Islet precursor cell (in vitro differentiated cells): ENCODE results near the gene UBE2G1.
A peak's percentile ranks its signal among the peaks of the same experiment; 100 is the strongest.
"Not testable (repeated sequence)": the region's sequence is repeated elsewhere in the genome, so short reads cannot be mapped to it uniquely, and the experiment has no call there.

Experiments
- DNase-seq: peaks from one replicate; pipeline ENCODE4 v3.0.0-alpha.2; 2018

The UBE2G1 gene, protein sequence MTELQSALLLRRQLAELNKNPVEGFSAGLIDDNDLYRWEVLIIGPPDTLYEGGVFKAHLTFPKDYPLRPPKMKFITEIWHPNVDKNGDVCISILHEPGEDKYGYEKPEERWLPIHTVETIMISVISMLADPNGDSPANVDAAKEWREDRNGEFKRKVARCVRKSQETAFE

GRCh38 chr17:4366327-4367063 lies at the start of gene UBE2G1:
UBE2G1 (minus strand) TSS chr17:4366675; CDS start chr17:4366316, 359 bp downstream.
- peak; percentile 100 for DNase-seq

DNA sequence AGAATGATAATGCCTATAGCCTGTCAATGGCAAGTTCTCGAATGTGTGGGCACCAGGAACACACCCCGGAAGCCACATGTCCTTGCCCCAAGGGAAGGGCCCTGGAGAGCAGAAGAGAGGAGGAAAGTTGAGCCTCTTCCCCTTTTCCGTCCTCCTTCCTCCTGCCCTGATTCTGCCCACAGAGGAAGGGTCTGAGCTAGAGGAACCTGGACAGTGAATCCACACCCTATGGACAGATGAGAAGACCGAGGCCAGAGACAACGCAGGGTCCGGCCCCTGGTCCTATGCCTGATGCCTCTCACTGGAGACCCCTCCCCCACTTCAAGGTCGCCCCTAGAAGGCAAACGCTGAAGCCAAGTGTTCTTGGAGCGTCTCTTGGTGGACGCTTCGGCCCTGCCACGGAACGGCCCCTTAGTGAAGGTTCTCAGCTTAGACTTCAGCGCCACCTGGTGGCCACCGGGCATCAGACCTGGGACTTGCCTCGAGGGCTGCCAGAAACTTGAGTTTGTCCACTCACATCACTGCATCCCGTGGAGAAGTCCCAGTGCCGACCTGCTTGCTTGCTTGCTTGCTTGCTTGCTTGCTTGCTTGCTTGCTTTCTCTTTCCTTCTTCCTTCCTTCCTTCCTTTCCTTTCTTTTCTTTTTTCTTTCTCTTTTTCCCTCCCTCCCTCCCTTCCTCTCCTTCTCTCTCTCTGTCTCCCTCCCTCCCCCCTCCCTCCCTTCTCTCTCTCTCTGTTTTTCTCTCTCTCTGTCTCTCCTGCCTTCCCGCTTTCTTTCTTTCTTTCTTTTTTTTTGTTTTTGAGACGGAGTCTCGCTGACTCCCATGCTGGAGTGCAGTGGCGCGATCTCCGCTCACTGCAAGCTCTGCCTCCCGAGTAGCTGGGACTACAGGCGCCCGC lies 46.7 kb upstream of the UBE2G1 start:
- DNase-seq, result peak; percentile 98

DNA sequence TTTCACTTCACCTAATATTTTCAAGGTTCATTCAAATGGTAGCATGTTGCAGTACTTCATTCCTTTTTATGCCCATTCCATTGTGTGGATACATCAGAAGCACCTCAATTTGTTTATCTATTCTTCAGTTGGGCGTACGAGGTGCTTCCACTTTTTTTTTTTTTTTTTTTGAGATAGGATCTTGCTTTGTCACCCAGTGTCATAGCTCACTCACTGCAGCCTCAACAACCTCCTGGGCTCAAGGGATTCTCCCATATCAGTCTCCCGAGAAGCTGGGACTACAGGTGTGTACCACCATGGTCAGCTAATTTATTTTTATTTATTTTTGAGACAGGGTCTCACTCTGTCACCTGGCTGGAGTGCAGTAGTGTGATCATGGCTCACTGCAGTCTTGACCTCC lies 44.7 kb upstream of the UBE2G1 start:
- DNase-seq, result no peak

GRCh38 chr17:4409659-4410058 lies 43.2 kb upstream of the UBE2G1 start:
- DNase-seq, result no peak

DNA sequence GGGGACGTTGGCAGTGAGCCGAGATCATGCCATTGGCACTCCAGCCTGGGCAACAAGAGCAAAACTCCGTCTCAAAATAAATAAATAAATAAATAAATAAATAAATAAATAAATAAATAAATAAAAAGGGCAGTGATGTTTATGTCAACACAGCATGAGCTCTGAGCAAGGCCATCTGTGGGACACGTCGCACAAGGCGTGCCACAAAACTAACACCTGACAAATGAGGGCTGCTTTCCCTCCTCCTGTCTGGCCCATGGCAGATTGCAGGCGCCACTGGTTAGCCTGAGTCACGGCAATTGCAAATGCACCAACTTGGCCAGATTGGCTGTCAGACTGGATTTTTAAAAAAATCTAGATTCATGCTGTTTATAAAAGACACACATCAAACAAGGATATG lies 41.4 kb upstream of the UBE2G1 start:
- DNase-seq, result peak; percentile 91

GRCh38 chr17:4407216-4407615 lies 40.7 kb upstream of the UBE2G1 start:
- DNase-seq, result peak; percentile 97

DNA sequence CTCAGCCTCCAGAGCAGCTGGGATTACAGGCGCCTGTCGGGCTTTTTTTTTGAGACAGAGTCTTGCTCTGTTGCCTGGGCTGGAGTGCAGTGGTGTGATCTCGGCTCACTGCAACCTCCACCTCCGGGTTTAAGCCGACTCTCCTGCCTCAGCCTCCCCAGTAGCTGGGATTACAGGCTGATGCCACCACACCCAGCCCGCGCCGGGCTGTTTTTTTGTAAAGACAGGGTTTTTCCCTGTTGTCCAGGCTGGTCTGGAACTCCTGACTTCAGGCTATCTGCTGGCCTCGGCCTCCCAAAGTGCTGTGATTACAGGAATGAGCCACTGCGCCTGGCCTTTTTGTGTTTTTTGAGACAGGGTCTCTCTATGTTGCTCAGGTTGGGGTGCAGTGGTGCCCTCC lies 39.9 kb upstream of the UBE2G1 start:
- no peak for DNase-seq

- DNase-seq, result peak; percentile 63
Observed at GRCh38 chr17:4405699-4406098, 39.2 kb upstream of the UBE2G1 start.

- DNase-seq, result no peak
Observed at GRCh38 chr17:4405038-4405669, 38.7 kb upstream of the UBE2G1 start.

DNA sequence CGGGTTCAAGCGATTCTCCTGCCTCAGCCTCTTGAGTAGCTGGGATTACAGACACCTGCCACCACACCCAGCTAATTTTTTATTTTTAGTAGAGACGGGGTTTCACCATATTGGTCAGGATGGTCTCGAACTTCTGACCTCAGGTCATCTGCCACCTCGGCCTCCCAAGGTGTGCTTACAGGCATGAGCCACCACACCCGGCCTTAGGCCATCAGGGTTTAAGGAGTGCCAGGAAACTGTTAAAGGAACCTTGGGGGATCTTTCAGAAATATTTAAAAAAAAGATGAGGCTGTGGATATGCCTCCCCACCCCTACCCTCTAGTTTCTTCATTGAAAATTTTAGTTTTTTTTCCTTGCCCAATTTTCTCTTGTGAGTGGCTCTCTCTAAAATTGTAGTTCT lies 31.4 kb upstream of the UBE2G1 start:
- DNase-seq, result no peak

GRCh38 chr17:4395111-4395478 lies 28.6 kb upstream of the UBE2G1 start:
- DNase-seq, result no peak

DNA sequence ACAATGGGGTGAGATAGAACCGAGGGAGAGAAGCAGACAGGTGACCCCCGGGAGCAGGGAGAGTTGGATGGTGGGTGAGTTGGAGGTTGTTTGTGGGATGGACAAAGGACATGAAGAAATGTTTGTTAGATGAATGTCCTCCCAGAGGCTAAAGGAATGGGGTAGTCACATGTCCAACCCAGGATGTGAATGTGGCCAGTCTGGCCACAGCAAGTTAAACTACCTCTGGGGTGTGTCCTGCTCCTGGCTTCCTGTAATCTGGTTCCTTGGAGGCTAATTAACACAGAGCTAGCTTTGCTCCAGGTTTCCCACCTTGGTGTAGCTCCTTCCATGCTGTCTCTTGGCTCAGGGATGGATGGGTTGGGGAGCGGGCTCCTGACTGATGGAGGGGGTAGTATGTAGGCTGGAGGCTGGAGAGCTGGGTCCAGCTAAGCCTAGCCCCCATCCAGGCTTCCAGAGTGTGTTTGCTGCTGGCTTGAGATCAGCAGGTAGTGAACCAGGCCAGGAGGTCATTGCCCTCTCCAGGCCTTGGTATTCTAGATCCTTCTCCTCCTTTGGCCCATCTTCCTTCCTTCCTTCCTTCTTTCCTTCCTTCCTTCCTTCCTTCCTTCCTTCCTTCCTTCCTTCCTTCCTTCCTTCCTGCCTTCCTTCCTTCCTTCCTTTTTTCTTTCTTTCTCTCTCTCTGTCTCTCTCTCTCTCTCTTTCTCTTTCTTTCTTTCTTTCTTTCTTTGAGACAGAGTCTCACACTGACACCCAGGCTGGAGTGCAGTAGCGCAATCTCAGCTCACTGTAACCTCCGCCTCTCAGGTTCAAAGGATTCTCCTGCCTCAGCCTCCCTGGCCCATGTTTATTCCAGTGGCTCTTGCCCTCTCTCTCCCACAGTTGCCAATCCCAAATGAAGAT lies 28.0 kb upstream of the UBE2G1 start:
- DNase-seq, result peak; percentile 90

GRCh38 chr17:4393806-4394205 lies 27.3 kb upstream of the UBE2G1 start:
- DNase-seq, result peak; percentile 82

- peak; percentile 88 for DNase-seq
Observed at GRCh38 chr17:4389079-4389478, 22.6 kb upstream of the UBE2G1 start.

DNA sequence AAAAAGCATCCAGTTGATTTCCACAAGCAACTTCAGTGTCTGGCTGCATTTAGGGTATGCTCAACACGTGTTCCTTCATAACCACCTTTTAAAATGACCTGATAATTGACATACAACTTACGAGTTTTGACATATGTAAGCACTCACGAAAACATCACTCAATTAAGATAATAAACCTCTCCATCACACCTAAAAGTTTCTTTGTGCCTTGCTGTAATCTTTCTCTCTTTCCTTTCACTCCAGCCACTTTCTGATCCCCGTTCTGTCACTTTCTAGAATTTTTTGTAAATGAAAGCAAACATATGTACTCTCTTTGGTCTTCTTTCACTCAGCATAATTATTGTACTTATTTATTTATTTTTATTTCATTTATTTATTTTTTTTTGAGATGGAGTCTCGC lies 20.7 kb upstream of the UBE2G1 start:
- DNase-seq, result no peak

DNA sequence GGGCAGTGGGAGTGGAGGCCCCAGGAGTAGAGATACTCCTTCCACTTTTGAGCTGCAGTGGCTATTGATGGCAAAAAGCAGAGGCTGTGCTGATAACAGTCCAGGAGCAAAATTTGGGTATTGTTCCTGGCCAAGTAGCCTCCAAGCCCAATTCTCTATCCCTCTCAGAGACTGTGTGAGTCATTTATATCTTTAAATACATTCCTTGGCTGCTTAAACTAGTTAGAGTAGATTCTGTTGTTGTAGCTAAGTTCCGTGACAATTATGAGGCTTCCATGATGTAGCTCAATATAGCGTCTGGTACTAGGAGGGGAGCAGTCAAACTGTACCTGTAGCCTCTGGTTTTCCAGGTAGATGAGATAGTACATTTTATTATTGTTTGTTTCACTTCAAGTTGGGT lies 19.9 kb upstream of the UBE2G1 start:
- DNase-seq, result no peak

DNA sequence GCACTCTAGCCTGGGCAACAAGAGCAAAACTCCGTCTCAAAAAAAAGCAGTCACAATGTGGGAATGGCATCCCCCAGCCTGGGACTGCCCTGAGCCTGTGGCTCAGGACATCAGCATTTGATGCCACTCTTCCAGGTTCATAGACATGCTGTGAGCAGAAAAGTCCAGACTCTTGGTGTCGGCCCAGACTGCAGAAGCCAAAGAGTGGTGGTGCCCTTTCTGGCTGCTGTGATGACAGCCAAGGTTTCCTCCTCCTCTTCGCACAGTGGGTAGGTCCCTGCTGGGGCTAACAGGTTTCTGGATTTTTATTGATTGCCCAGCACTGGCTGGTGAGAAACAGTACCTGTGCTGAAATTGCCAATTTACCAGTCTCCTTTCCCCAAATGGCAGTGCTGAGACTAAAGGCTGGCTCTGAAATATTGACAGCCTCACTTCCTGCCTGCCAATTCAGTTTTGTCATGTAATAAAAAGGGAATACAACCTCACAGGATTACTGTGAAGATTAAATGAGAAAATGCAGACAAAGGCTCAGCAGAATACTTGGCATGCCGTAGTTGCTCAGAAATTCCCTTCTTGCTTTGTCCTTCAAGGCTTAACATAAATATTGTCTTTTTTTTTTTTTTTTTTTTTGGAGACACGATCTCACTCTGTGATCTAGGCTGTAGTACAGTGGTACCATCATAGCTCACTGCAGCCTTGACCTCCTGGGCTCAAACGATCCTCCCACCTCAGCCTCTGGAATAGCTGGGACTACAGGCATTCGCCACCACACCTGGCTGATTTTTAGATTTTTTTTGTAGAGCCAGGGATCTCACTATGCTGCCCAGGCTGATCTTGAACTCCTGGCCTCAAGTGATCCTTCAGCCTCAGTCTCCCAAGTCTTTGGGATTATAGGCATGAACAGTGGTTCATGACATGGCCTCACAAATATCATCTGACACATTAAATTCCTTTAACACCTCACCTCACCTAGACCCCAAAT lies 15.5 kb upstream of the UBE2G1 start:
- DNase-seq, result no peak

- no peak for DNase-seq
Observed at GRCh38 chr17:4378626-4379025, 12.2 kb upstream of the UBE2G1 start.

DNA sequence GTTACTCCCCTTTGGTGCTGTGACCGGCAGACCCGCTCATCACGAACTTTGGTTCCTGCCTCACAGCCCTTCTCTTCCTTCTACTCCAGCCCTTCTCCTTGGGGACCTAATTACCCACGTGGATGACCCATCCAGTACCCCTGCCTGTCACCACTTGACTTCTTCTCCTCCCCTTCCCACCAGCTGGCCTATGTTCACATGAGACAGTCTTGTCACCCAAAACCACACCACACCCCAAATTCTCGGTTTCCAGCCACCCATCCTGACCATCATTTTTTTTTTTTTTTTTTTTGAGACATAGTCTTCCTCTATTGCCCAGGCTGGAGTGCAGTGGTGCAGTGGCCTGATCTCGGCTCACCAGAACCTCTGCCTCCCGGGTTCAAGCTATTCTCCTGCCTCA lies 10.8 kb upstream of the UBE2G1 start:
- not testable (repeated sequence) for DNase-seq

GRCh38 chr17:4375796-4376440 lies 9.4 kb upstream of the UBE2G1 start:
- DNase-seq, result not testable (repeated sequence)
